Ishikawa (cell line): ENCODE data around the gene TMF1.

Experiments
- CEBPB ChIP-seq: IDR thresholded peaks from 2 replicates; pipeline ENCODE4 v1.6.1; 2012
- EGR1 ChIP-seq: IDR thresholded peaks from 2 replicates; pipeline ENCODE4 v1.6.1; 2012
- EP300 ChIP-seq: IDR thresholded peaks from 2 replicates; pipeline ENCODE4 v1.6.1; 2012; ENCODE audit warnings: borderline replicate concordance
- FOXM1 ChIP-seq: IDR thresholded peaks from 2 replicates; pipeline ENCODE4 v1.6.1; 2012; ENCODE audit warnings: low read depth, borderline replicate concordance
- NFIC ChIP-seq: IDR thresholded peaks from 2 replicates; pipeline ENCODE4 v1.6.1; 2012
- RAD21 ChIP-seq: IDR thresholded peaks from 2 replicates; pipeline ENCODE4 v1.6.1; 2012; ENCODE audit warnings: low read depth
- TCF12 ChIP-seq: IDR thresholded peaks from 2 replicates; pipeline ENCODE4 v1.6.1; 2012; ENCODE audit warnings: low read depth
- YY1 ChIP-seq: IDR thresholded peaks from 2 replicates; pipeline ENCODE4 v1.6.1; 2012; ENCODE audit warnings: low read depth

DNA sequence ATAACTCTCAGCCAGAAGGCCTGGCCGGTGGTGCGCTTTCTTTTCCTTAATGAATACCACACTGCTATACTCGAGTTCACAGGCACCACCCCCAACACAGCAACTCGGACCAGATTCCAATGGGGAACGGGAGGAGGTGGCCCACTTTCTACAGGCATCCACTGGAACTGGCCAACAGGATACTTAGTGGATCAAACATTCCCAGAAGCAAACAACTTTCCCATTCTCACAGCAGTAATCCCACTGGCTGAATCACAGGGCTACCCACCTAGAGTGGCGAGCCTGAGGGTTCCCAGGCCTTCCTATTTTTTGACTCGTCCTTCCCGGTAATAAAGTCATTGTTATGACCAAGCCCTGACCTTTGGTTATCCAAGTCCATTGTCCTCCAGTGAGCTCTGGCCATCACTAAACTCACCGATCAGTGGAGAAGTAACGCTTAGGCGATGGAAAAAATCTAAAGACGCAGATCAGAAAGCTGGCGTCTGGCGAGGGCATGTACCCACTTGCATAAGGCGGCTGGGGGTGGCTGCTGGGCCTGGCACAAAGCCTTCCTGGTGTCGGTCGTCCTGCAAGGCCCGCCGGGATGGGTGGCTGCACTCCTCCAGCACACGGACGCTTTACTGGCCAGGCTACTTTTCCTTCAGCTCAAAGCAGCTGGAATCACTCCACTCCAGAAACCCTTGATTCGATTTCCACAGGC is 39.9 kb downstream of the TMF1 start:
- TF ChIP-seq CEBPB (no peak), NFIC (no peak), FOXM1 (no peak), EGR1 (no peak), YY1 (no peak), RAD21 (no peak), EP300 (no peak), TCF12 (no peak)
